Measurements from ENCODE around the gene ANKRD11.

Gene ANKRD11

GRCh38 chr16:89373355-89374110 lies 116.8 kb downstream of the ANKRD11 start:
- H3K4me1 ChIP-seq (ENCODE audit: control insufficient read depth in 1 of 2, insufficient read depth in 2 of 2, low read length in 2 of 2), result peaks cover 0 to 39% of the 10 kb centered on the region in 2 donors
- no peaks in the 10 kb centered on the region for H3K27me3 ChIP-seq (ENCODE audit: low read depth, low read length)
- no peaks in the 10 kb centered on the region for H3K9me3 ChIP-seq (ENCODE audit: control insufficient read depth in 1 of 2, low read length in 2 of 2)
- H3K27ac ChIP-seq (ENCODE audit: low read length), result no peak overlapping the region
- H3K36me3 ChIP-seq (ENCODE audit: control insufficient read depth in 1 of 2, insufficient read depth in 2 of 2, low read length in 2 of 2), result no peaks in the 10 kb centered on the region
- no peak overlapping the region for H3K4me3 ChIP-seq (ENCODE audit: low read depth in 1 of 2, low read length in 2 of 2)

GRCh38 chr16:89371968-89372634 lies 118.3 kb downstream of the ANKRD11 start:
- Histone ChIP-seq H3K4me3 (ENCODE audit: low read depth in 1 of 2, low read length in 2 of 2) (no peak overlapping the region), H3K4me1 (ENCODE audit: control insufficient read depth in 1 of 2, insufficient read depth in 2 of 2, low read length in 2 of 2) (peaks cover 0 to 45% of the 10 kb centered on the region in 2 donors), H3K27ac (ENCODE audit: low read length) (no peak overlapping the region), H3K9me3 (ENCODE audit: control insufficient read depth in 1 of 2, low read length in 2 of 2) (no peaks in the 10 kb centered on the region), H3K36me3 (ENCODE audit: control insufficient read depth in 1 of 2, insufficient read depth in 2 of 2, low read length in 2 of 2) (no peaks in the 10 kb centered on the region), H3K27me3 (ENCODE audit: low read depth, low read length) (no peaks in the 10 kb centered on the region)

- Histone ChIP-seq H3K4me1 (ENCODE audit: control insufficient read depth in 1 of 2, insufficient read depth in 2 of 2, low read length in 2 of 2) (peaks cover 0 to 52% of the 10 kb centered on the region in 2 donors), H3K36me3 (ENCODE audit: control insufficient read depth in 1 of 2, insufficient read depth in 2 of 2, low read length in 2 of 2) (no peaks in the 10 kb centered on the region), H3K9me3 (ENCODE audit: control insufficient read depth in 1 of 2, low read length in 2 of 2) (no peaks in the 10 kb centered on the region), H3K27ac (ENCODE audit: low read length) (no peak overlapping the region), H3K27me3 (ENCODE audit: low read depth, low read length) (no peaks in the 10 kb centered on the region), H3K4me3 (ENCODE audit: low read depth in 1 of 2, low read length in 2 of 2) (no peak overlapping the region)
Observed at GRCh38 chr16:89371386-89371785, 119.0 kb downstream of the ANKRD11 start.

- Histone ChIP-seq H3K27ac (ENCODE audit: low read length) (no peak overlapping the region), H3K36me3 (ENCODE audit: control insufficient read depth in 1 of 2, insufficient read depth in 2 of 2, low read length in 2 of 2) (no peaks in the 10 kb centered on the region), H3K9me3 (ENCODE audit: control insufficient read depth in 1 of 2, low read length in 2 of 2) (no peaks in the 10 kb centered on the region), H3K4me3 (ENCODE audit: low read depth in 1 of 2, low read length in 2 of 2) (no peak overlapping the region), H3K4me1 (ENCODE audit: control insufficient read depth in 1 of 2, insufficient read depth in 2 of 2, low read length in 2 of 2) (peaks cover 0 to 50% of the 10 kb centered on the region in 2 donors), H3K27me3 (ENCODE audit: low read depth, low read length) (no peaks in the 10 kb centered on the region)
Observed at GRCh38 chr16:89370601-89371000, 119.8 kb downstream of the ANKRD11 start.

GRCh38 chr16:89370081-89370511 lies 120.3 kb downstream of the ANKRD11 start:
- Histone ChIP-seq H3K27ac (ENCODE audit: low read length) (no peak overlapping the region), H3K4me1 (ENCODE audit: control insufficient read depth in 1 of 2, insufficient read depth in 2 of 2, low read length in 2 of 2) (peaks cover 0 to 46% of the 10 kb centered on the region in 2 donors), H3K4me3 (ENCODE audit: low read depth in 1 of 2, low read length in 2 of 2) (no peak overlapping the region), H3K27me3 (ENCODE audit: low read depth, low read length) (no peaks in the 10 kb centered on the region), H3K36me3 (ENCODE audit: control insufficient read depth in 1 of 2, insufficient read depth in 2 of 2, low read length in 2 of 2) (no peaks in the 10 kb centered on the region), H3K9me3 (ENCODE audit: control insufficient read depth in 1 of 2, low read length in 2 of 2) (no peaks in the 10 kb centered on the region)

- H3K9me3 ChIP-seq (ENCODE audit: control insufficient read depth in 1 of 2, low read length in 2 of 2), result no peaks in the 10 kb centered on the region
- H3K27ac ChIP-seq (ENCODE audit: low read length), result no peak overlapping the region
- H3K36me3 ChIP-seq (ENCODE audit: control insufficient read depth in 1 of 2, insufficient read depth in 2 of 2, low read length in 2 of 2), result no peaks in the 10 kb centered on the region
- no peak overlapping the region for H3K4me3 ChIP-seq (ENCODE audit: low read depth in 1 of 2, low read length in 2 of 2)
- H3K27me3 ChIP-seq (ENCODE audit: low read depth, low read length), result no peaks in the 10 kb centered on the region
- H3K4me1 ChIP-seq (ENCODE audit: control insufficient read depth in 1 of 2, insufficient read depth in 2 of 2, low read length in 2 of 2), result peaks cover 0 to 46% of the 10 kb centered on the region in 2 donors
Observed at GRCh38 chr16:89369266-89369895, 121.0 kb downstream of the ANKRD11 start.

GRCh38 chr16:89368604-89369249 lies 121.6 kb downstream of the ANKRD11 start:
- peaks cover 0 to 44% of the 10 kb centered on the region in 2 donors for H3K4me1 ChIP-seq (ENCODE audit: control insufficient read depth in 1 of 2, insufficient read depth in 2 of 2, low read length in 2 of 2)
- H3K4me3 ChIP-seq (ENCODE audit: low read depth in 1 of 2, low read length in 2 of 2), result no peak overlapping the region
- H3K27ac ChIP-seq (ENCODE audit: low read length), result no peak overlapping the region

GRCh38 chr16:89367538-89367915 lies 122.8 kb downstream of the ANKRD11 start:
- no peak overlapping the region for H3K27ac ChIP-seq (ENCODE audit: low read length)
- H3K4me1 ChIP-seq (ENCODE audit: control insufficient read depth in 1 of 2, insufficient read depth in 2 of 2, low read length in 2 of 2), result peaks cover 0 to 36% of the 10 kb centered on the region in 2 donors
- no peaks in the 10 kb centered on the region for H3K27me3 ChIP-seq (ENCODE audit: low read depth, low read length)
- H3K9me3 ChIP-seq (ENCODE audit: control insufficient read depth in 1 of 2, low read length in 2 of 2), result no peaks in the 10 kb centered on the region
- no peak overlapping the region for H3K4me3 ChIP-seq (ENCODE audit: low read depth in 1 of 2, low read length in 2 of 2)
- no peaks in the 10 kb centered on the region for H3K36me3 ChIP-seq (ENCODE audit: control insufficient read depth in 1 of 2, insufficient read depth in 2 of 2, low read length in 2 of 2)

More at GRCh38 chr16:89368604-89369249, 121.6 kb downstream of the ANKRD11 start:
- H3K27me3 ChIP-seq (ENCODE audit: low read depth, low read length), result no peaks in the 10 kb centered on the region
- no peaks in the 10 kb centered on the region for H3K9me3 ChIP-seq (ENCODE audit: control insufficient read depth in 1 of 2, low read length in 2 of 2)
- no peaks in the 10 kb centered on the region for H3K36me3 ChIP-seq (ENCODE audit: control insufficient read depth in 1 of 2, insufficient read depth in 2 of 2, low read length in 2 of 2)

GRCh38 chr16:89366561-89367537 lies 123.5 kb downstream of the ANKRD11 start:
- Histone ChIP-seq H3K4me1 (ENCODE audit: control insufficient read depth in 1 of 2, insufficient read depth in 2 of 2, low read length in 2 of 2) (peaks cover 0 to 42% of the 10 kb centered on the region in 2 donors), H3K27ac (ENCODE audit: low read length) (no peak overlapping the region), H3K27me3 (ENCODE audit: low read depth, low read length) (no peaks in the 10 kb centered on the region), H3K36me3 (ENCODE audit: control insufficient read depth in 1 of 2, insufficient read depth in 2 of 2, low read length in 2 of 2) (no peaks in the 10 kb centered on the region), H3K9me3 (ENCODE audit: control insufficient read depth in 1 of 2, low read length in 2 of 2) (no peaks in the 10 kb centered on the region), H3K4me3 (ENCODE audit: low read depth in 1 of 2, low read length in 2 of 2) (no peak overlapping the region)

GRCh38 chr16:89365996-89366395 lies 124.4 kb downstream of the ANKRD11 start:
- Histone ChIP-seq H3K9me3 (ENCODE audit: control insufficient read depth in 1 of 2, low read length in 2 of 2) (no peaks in the 10 kb centered on the region), H3K27ac (ENCODE audit: low read length) (no peak overlapping the region), H3K27me3 (ENCODE audit: low read depth, low read length) (no peaks in the 10 kb centered on the region), H3K4me3 (ENCODE audit: low read depth in 1 of 2, low read length in 2 of 2) (no peak overlapping the region), H3K36me3 (ENCODE audit: control insufficient read depth in 1 of 2, insufficient read depth in 2 of 2, low read length in 2 of 2) (no peaks in the 10 kb centered on the region), H3K4me1 (ENCODE audit: control insufficient read depth in 1 of 2, insufficient read depth in 2 of 2, low read length in 2 of 2) (peaks cover 0 to 50% of the 10 kb centered on the region in 2 donors)

All from muscle layer of duodenum (tissue), 2 donors.